SK-N-MC (cell line): ENCODE data around the gene B3GAT1.

Source experiments
- DNase-seq: peaks from one replicate; pipeline ENCODE4 v3.0.0-alpha.2; 2011; ENCODE audit warnings: low read depth, low spot score
- H3K27ac ChIP-seq: fragments of 200-600 bp; sonication (generic); 2 replicates; pipeline ENCODE4 v1.5.1; 2016; ENCODE audit warnings: mixed run types
- H3K36me3 ChIP-seq: fragments of 200-600 bp; sonication (generic); 2 replicates; pipeline ENCODE4 v1.6.1; 2017; ENCODE audit warnings: antibody characterized with exemption, low read length, mixed read lengths; ENCODE audit not compliant: insufficient read depth
- H3K4me3 ChIP-seq: fragments of 200-600 bp; sonication (generic); 2 replicates; pipeline ENCODE4 v1.5.1; 2016
- H3K9ac ChIP-seq: fragments of 200-600 bp; sonication (generic); 2 replicates; pipeline ENCODE4 v1.8.0; 2017; ENCODE audit warnings: mixed run types, mixed read lengths; ENCODE audit not compliant: insufficient read length
- H3K9me3 ChIP-seq: fragments of 200-600 bp; sonication (generic); 2 replicates; pipeline ENCODE4 v1.6.1; 2017; ENCODE audit warnings: low read depth, mild to moderate bottlenecking, antibody characterized with exemption, low read length, moderate library complexity, mixed read lengths
- EZH2 ChIP-seq: fragments of 200-600 bp; sonication (generic); IDR thresholded peaks from one replicate; pipeline ENCODE4 v1.6.1; 2017; ENCODE audit warnings: antibody characterized with exemption
- FOXP2 ChIP-seq: optimal IDR thresholded peaks from 2 replicates; pipeline ENCODE3; 2011; ENCODE audit warnings: mild to moderate bottlenecking, moderate library complexity; ENCODE audit not compliant: insufficient read depth; ENCODE audit errors: extremely low read length, control extremely low read depth
- POLR2AphosphoS5 ChIP-seq: IDR thresholded peaks from 2 replicates; pipeline ENCODE4 v1.6.1; 2012; ENCODE audit warnings: mild to moderate bottlenecking, low read depth, low read length, borderline replicate concordance

B3GAT1 gene

DNA sequence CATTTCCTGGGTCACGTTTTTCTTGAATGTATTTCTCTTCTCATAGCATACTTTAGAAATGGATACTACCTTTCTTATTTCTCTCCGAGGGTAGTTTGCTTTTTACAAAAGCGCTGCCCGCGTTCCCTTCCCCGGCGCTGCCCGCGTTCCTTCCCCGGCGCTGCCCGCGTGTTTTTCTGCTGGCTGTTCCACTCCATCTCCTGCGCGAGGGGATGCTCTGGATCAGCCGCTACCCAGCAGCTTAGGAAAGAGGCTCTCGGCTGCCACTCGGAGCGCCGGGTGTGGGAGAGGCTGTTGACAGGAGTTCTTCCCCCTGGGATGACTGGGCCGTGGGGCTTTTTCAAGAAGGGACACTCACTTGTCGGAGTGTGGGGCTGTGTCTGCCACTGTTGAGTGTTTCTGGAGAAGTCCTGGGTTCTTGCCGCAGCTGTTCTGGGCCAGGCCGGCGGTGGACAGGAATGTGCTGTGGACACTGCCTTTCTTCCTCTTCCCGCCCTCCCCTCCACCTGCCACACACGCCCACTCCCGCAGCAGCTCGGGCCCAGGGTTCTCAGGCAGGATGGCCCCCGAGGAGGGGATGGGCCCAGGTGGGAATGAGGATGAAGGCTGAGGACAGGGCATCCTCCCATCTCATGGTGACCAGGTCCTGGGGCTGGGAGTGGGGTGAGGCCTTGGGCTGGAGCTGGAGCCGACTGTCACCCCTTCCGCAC is 49.7 kb downstream of the B3GAT1 start:
- Histone ChIP-seq H3K9ac (no peak overlapping the region), H3K4me3 (no peak overlapping the region), H3K9me3 (no peaks in the 10 kb centered on the region), H3K36me3 (peaks cover 5% of the 10 kb centered on the region; the same call in 1 of the 2 replicates), H3K27ac (no peak overlapping the region)
- DNase-seq, result no peak
- TF ChIP-seq FOXP2 (no peak), POLR2AphosphoS5 (no peak), EZH2 (no peak)

DNA sequence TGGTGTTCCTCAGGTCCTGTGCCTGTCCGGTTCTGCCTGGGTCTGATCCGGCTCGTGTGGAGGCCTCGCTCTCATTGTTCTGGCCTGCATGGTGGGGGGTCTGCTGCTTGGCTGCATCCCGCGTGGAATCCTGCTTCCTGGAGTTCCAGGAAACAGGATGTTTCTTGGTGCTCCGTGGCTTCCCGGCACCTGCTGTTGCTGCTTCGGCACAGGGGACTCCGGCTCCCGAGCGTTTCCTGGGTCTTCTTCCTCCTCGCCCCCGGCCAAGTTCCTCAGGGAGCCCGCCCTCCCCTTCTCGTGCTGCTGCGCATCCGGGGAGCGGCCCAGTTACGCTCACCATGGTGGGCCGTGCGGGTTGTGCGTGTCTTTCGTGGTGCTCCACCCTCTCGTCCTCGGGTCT is 50.4 kb downstream of the B3GAT1 start:
- no peak overlapping the region for H3K27ac ChIP-seq
- no peak overlapping the region for H3K9ac ChIP-seq
- H3K9me3 ChIP-seq, result no peaks in the 10 kb centered on the region
- DNase-seq, result no peak
- no peak overlapping the region for H3K4me3 ChIP-seq
- TF ChIP-seq EZH2 (no peak), POLR2AphosphoS5 (no peak), FOXP2 (no peak)
- H3K36me3 ChIP-seq, result peaks cover 10% of the 10 kb centered on the region; the same call in 1 of the 2 replicates

GRCh38 chr11:134360050-134360835 is 51.8 kb downstream of the B3GAT1 start:
- no peak overlapping the region for H3K4me3 ChIP-seq
- H3K9me3 ChIP-seq, result no peaks in the 10 kb centered on the region
- TF ChIP-seq POLR2AphosphoS5 (no peak), FOXP2 (no peak), EZH2 (no peak)
- H3K36me3 ChIP-seq, result peaks cover 18% of the 10 kb centered on the region; the same call in 1 of the 2 replicates
- H3K9ac ChIP-seq, result peak overlapping the region; percentile 14
- DNase-seq, result peak; percentile 40
- peak overlapping the region; percentile 78; the same call in 1 of the 2 replicates for H3K27ac ChIP-seq

- H3K9me3 ChIP-seq, result no peaks in the 10 kb centered on the region
- no peak overlapping the region for H3K4me3 ChIP-seq
- peak overlapping the region; percentile 14 for H3K9ac ChIP-seq
- TF ChIP-seq POLR2AphosphoS5, result no peak
- TF ChIP-seq EZH2, result no peak
- TF ChIP-seq FOXP2, result no peak
- H3K27ac ChIP-seq, result peak overlapping the region; percentile 78; the same call in 1 of the 2 replicates
- H3K36me3 ChIP-seq, result peaks cover 18% of the 10 kb centered on the region; the same call in 1 of the 2 replicates
- DNase-seq, result no peak
Measured at GRCh38 chr11:134359646-134360045, 52.4 kb downstream of the B3GAT1 start.

- Histone ChIP-seq H3K4me3 (no peak overlapping the region), H3K27ac (no peak overlapping the region), H3K36me3 (peaks cover 19% of the 10 kb centered on the region; the same call in 1 of the 2 replicates), H3K9ac (no peak overlapping the region), H3K9me3 (no peaks in the 10 kb centered on the region)
- no peak for DNase-seq
- TF ChIP-seq POLR2AphosphoS5, result no peak
- no peak for TF ChIP-seq EZH2
- no peak for TF ChIP-seq FOXP2
Measured at GRCh38 chr11:134358856-134359490, 53.1 kb downstream of the B3GAT1 start.

GRCh38 chr11:134358165-134358855 is 53.7 kb downstream of the B3GAT1 start:
- no peak for DNase-seq
- no peak overlapping the region for H3K9ac ChIP-seq
- no peak overlapping the region for H3K4me3 ChIP-seq
- peaks cover 23% of the 10 kb centered on the region; the same call in 1 of the 2 replicates for H3K36me3 ChIP-seq
- no peak overlapping the region for H3K27ac ChIP-seq
- H3K9me3 ChIP-seq, result no peaks in the 10 kb centered on the region
- TF ChIP-seq EZH2 (no peak), FOXP2 (no peak), POLR2AphosphoS5 (no peak)

DNA sequence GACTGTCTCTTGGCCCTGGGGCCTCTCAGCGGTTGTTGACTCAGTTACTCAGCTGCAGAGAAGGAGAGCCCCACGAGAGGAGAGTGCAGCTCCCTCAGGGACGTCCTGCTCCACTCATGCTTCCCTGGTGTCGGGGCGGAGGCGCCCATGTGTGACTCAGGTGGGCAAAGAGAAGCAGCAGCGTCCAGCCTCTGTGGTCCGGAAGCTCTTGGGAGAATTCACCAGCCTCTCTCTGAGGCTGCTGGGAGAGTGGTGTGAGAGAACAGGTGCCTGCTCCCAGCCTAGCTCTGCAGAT is 54.5 kb downstream of the B3GAT1 start:
- H3K4me3 ChIP-seq, result no peak overlapping the region
- peaks cover 28% of the 10 kb centered on the region; the same call in 1 of the 2 replicates for H3K36me3 ChIP-seq
- no peak overlapping the region for H3K9ac ChIP-seq
- no peak for DNase-seq
- H3K27ac ChIP-seq, result no peak overlapping the region
- no peak for TF ChIP-seq FOXP2
- TF ChIP-seq EZH2, result no peak
- TF ChIP-seq POLR2AphosphoS5, result no peak
- H3K9me3 ChIP-seq, result no peaks in the 10 kb centered on the region
